Measurements from ENCODE around the gene TADA3.

The TADA3 gene

GRCh38 chr3:9833078-9833477 lies 40.8 kb upstream of the TADA3 start:
- no peak for DNase-seq (ENCODE audit: extremely low read depth, low read depth)
- no peak overlapping the region for H3K4me3 ChIP-seq (replicated peaks; ENCODE audit: low read depth, low read length)
- TF ChIP-seq CTCF (IDR thresholded peaks at IDR 0.05; ENCODE audit: low read depth, low read length, missing control alignments), result no peak

GRCh38 chr3:9831253-9831652 lies 39.0 kb upstream of the TADA3 start:
- no peak for TF ChIP-seq CTCF (IDR thresholded peaks at IDR 0.05; ENCODE audit: low read depth, low read length, missing control alignments)

GRCh38 chr3:9828801-9829755 lies 36.8 kb upstream of the TADA3 start:
- no peak for DNase-seq (ENCODE audit: extremely low read depth, low read depth)
- TF ChIP-seq CTCF (IDR thresholded peaks at IDR 0.05; ENCODE audit: low read depth, low read length, missing control alignments), result no peak
- no peak overlapping the region for H3K4me3 ChIP-seq (replicated peaks; ENCODE audit: low read depth, low read length)

More at GRCh38 chr3:9831253-9831652, 39.0 kb upstream of the TADA3 start:
- no peak overlapping the region for H3K4me3 ChIP-seq (replicated peaks; ENCODE audit: low read depth, low read length)
- no peak for DNase-seq (ENCODE audit: extremely low read depth, low read depth)

- H3K4me3 ChIP-seq (replicated peaks; ENCODE audit: low read depth, low read length), result no peak overlapping the region
- peak; percentile 27 for TF ChIP-seq CTCF (IDR thresholded peaks at IDR 0.05; ENCODE audit: low read depth, low read length, missing control alignments)
- DNase-seq (ENCODE audit: extremely low read depth, low read depth), result no peak
Observed at GRCh38 chr3:9826815-9827573, 34.7 kb upstream of the TADA3 start.

- no peak overlapping the region for H3K4me3 ChIP-seq (replicated peaks; ENCODE audit: low read depth, low read length)
- DNase-seq (ENCODE audit: extremely low read depth, low read depth), result no peak
- no peak for TF ChIP-seq CTCF (IDR thresholded peaks at IDR 0.05; ENCODE audit: low read depth, low read length, missing control alignments)
Observed at GRCh38 chr3:9825451-9826040, 33.3 kb upstream of the TADA3 start.

- DNase-seq (ENCODE audit: extremely low read depth, low read depth), result no peak
- peak; percentile 41 for TF ChIP-seq CTCF (IDR thresholded peaks at IDR 0.05; ENCODE audit: low read depth, low read length, missing control alignments)
Observed at GRCh38 chr3:9820946-9821345, 28.7 kb upstream of the TADA3 start.

More at GRCh38 chr3:9820946-9821345, 28.7 kb upstream of the TADA3 start:
- no peak overlapping the region for H3K4me3 ChIP-seq (replicated peaks; ENCODE audit: low read depth, low read length)
